ENCODE data around the gene TPCN2. TPM values are rescaled to one million over a fixed set of nuclear protein-coding genes. Genes with fewer than 3 reads are reported as not detected.

Gene TPCN2
- total RNA-seq, 4 donors from 2014 or later, result 16.8 to 33.8 (median 28.3) TPM

DNA sequence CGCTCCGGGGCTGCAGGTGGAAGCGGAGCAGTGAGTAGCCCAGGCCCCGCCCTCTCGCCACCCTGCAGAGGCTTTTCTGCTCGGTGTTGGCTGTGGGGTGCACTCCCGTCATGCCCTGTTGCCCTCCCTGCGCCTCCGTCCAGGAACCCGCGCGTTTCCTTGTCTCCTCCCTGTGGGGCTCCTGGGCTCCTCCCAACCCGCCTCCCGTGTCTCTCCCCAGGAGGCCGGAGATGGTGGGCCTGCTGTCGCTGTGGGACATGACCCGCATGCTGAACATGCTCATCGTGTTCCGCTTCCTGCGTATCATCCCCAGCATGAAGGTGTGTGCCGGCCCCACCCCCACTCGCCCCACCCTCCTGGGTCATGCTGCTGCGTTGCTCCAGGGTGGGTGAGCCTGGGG lies 32.4 kb downstream of the TPCN2 start:
- WGBS, 2 donors (ENCODE audit: low coverage in 1 of 2), result no CpG with 5 or more reads among the region's 23 CpGs
- no peak overlapping the region for H3K4me3 ChIP-seq
- H3K4me1 ChIP-seq, result peaks cover 0 to 35% (median 8%) of the 10 kb centered on the region in 3 donors
- H3K36me3 ChIP-seq, result peaks cover 0 to 89% of the 10 kb centered on the region in 2 donors
- TF ChIP-seq POLR2A (IDR thresholded peaks at IDR 0.05) (no peak), EP300 (IDR thresholded peaks at IDR 0.05) (no peak), POLR2AphosphoS5 (IDR thresholded peaks at IDR 0.05) (no peak), CTCF (IDR thresholded peaks at IDR 0.05) (no peak)
- no peaks in the 10 kb centered on the region for H3K27me3 ChIP-seq
- peak overlapping the region in 3 of 4 donors; percentile 35 to 89 (median 69) for H3K27ac ChIP-seq
- H3K9me3 ChIP-seq, result no peaks in the 10 kb centered on the region
- ATAC-seq, result no peak

DNA sequence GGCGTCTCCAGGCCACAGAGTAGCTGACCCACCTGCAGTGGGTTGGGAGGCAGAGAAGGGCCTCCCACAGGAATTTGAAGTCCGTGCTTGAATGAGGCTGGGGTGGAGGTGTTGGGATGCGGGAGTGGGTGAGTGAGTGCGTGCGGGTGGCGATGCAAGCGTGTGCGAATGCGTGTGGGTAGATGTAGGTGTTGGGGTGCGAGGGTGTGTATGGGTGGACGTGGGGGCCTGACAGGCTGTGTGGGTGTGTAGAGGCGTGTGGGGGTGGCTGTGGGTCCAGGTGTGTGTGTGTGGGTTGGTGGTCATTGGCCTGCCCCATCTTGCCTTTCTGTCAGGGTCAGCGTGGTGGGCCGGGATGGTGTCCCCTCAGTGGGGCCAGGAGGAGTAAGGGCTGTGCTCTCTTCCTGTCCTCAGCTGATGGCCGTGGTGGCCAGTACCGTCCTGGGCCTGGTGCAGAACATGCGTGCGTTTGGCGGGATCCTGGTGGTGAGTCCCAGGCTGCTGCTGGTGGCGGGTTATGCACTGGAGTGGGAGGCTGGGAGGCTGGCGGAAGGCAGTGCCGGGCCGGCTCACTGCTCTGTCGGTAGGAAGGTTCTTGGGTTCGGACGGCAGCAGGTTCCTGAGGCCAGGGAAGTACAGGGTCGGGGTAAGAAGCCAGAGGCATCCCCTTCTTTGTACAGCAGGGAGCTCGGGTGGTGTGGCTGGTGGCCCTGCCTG lies 35.0 kb downstream of the TPCN2 start:
- Histone ChIP-seq H3K4me3 (no peak overlapping the region), H3K9me3 (no peaks in the 10 kb centered on the region), H3K36me3 (peaks cover 0 to 85% of the 10 kb centered on the region in 2 donors), H3K27ac (peak overlapping the region in 3 of 4 donors; percentile 85 to 90 (median 87)), H3K27me3 (no peaks in the 10 kb centered on the region), H3K4me1 (peaks cover 0 to 60% (median 22%) of the 10 kb centered on the region in 3 donors)
- 80 to 84% methylated on average over 9 to 11 of the region's 28 CpGs for WGBS, 2 donors (ENCODE audit: low coverage in 1 of 2)
- no peak for ATAC-seq
- TF ChIP-seq EP300 (IDR thresholded peaks at IDR 0.05) (no peak), POLR2AphosphoS5 (IDR thresholded peaks at IDR 0.05) (no peak), CTCF (IDR thresholded peaks at IDR 0.05) (no peak)

GRCh38 chr11:69084371-69084770 lies 35.6 kb downstream of the TPCN2 start:
- Histone ChIP-seq H3K9me3 (no peaks in the 10 kb centered on the region), H3K36me3 (peaks cover 0 to 84% of the 10 kb centered on the region in 2 donors), H3K4me1 (peaks cover 0 to 67% (median 22%) of the 10 kb centered on the region in 3 donors), H3K4me3 (no peak overlapping the region), H3K27me3 (no peaks in the 10 kb centered on the region), H3K27ac (peak overlapping the region in 3 of 4 donors; percentile 85 to 90 (median 87))
- ATAC-seq, result no peak
- 100% methylated on average over 1 of the region's 15 CpGs; no CpG with 5 or more reads in 1 of the 2 donors for WGBS, 2 donors (ENCODE audit: low coverage in 1 of 2)
- no peak for TF ChIP-seq POLR2AphosphoS5 (IDR thresholded peaks at IDR 0.05)
- TF ChIP-seq CTCF (IDR thresholded peaks at IDR 0.05), result no peak
- TF ChIP-seq POLR2A (IDR thresholded peaks at IDR 0.05), result no peak
- no peak for TF ChIP-seq EP300 (IDR thresholded peaks at IDR 0.05)

GRCh38 chr11:69085490-69086095 lies 36.9 kb downstream of the TPCN2 start:
- H3K27ac ChIP-seq, result peak overlapping the region; percentile 18 to 90 (median 86)
- peaks cover 0 to 59% (median 22%) of the 10 kb centered on the region in 3 donors for H3K4me1 ChIP-seq
- H3K4me3 ChIP-seq, result no peak overlapping the region
- ATAC-seq, result peak; percentile 5
- no peaks in the 10 kb centered on the region for H3K9me3 ChIP-seq
- peaks cover 0 to 84% of the 10 kb centered on the region in 2 donors for H3K36me3 ChIP-seq
- no peak for TF ChIP-seq EP300 (IDR thresholded peaks at IDR 0.05)
- no peak for TF ChIP-seq POLR2A (IDR thresholded peaks at IDR 0.05)
- TF ChIP-seq POLR2AphosphoS5 (IDR thresholded peaks at IDR 0.05), result no peak
- no peak for TF ChIP-seq CTCF (IDR thresholded peaks at IDR 0.05)
- no peaks in the 10 kb centered on the region for H3K27me3 ChIP-seq
- WGBS, 2 donors (ENCODE audit: low coverage in 1 of 2), result no CpG with 5 or more reads among the region's 27 CpGs
